Omental fat pad (tissue), 4 donors: ENCODE data around the gene CEP72. TPM values are rescaled to one million over a fixed set of nuclear protein-coding genes. Genes with fewer than 3 reads are reported as not detected.

Source experiments
- ATAC-seq: fragments of 150-250 bp; one replicate; pipeline ENCODE4 v1.9.1; 2016; ENCODE audit warnings: mild to moderate bottlenecking, moderate library complexity; ENCODE audit not compliant: low FRiP score
- DNase-seq: peaks from one replicate; pipeline ENCODE4 v3.0.0-alpha.2; 2019; ENCODE audit warnings: low spot score
- total RNA-seq, 4 donors: library from RNA; depleted of rRNA; stranded (reverse); fragments of >200 nt; gene quantifications; one replicate each; pipeline ENCODE4 v1.1.0, GENCODE V29; 2016
- TF ChIP-seq, protein P1 (sequence below), 3 donors: fragments of 450-650 bp; IDR thresholded peaks; one replicate each; pipeline ENCODE4 v1.5.1; 2016 to 2017; ENCODE audit warnings: antibody characterized with exemption in 3 of 3, mild to moderate bottlenecking in 3 of 3, moderate library complexity in 2 of 3

CEP72 gene
- total RNA-seq, 4 donors from 2014 or later = 1.1 to 2.0 (median 1.7) TPM

DNA sequence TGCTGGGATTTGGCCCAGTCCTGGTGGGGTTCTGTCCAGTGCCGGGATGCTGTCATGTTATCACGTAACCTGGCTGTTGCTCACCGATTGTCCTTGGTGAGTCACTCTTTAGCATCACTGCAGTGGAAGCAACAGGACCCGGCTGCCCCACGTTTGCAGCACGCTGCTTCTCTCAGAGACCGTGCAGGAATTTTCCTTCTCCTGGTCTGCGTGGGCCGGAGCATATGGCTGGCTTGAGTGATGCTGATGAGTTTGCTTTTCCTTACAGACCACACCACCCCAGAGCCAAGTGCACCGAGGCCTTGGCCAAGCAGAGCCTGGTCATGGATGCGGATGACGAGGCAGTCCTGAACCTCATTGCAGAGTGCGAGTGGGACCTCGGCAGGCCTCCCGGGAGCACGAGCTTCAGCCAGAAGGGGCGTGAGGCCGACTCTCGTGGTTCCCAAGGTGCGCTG is 21.4 kb downstream of the CEP72 start:
- DNase-seq = no peak
- ATAC-seq = no peak
- TF ChIP-seq, protein P1, sequence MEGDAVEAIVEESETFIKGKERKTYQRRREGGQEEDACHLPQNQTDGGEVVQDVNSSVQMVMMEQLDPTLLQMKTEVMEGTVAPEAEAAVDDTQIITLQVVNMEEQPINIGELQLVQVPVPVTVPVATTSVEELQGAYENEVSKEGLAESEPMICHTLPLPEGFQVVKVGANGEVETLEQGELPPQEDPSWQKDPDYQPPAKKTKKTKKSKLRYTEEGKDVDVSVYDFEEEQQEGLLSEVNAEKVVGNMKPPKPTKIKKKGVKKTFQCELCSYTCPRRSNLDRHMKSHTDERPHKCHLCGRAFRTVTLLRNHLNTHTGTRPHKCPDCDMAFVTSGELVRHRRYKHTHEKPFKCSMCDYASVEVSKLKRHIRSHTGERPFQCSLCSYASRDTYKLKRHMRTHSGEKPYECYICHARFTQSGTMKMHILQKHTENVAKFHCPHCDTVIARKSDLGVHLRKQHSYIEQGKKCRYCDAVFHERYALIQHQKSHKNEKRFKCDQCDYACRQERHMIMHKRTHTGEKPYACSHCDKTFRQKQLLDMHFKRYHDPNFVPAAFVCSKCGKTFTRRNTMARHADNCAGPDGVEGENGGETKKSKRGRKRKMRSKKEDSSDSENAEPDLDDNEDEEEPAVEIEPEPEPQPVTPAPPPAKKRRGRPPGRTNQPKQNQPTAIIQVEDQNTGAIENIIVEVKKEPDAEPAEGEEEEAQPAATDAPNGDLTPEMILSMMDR (IDR thresholded peaks at IDR 0.05) = no peak

- ATAC-seq = no peak
- TF ChIP-seq, protein P1 (IDR thresholded peaks at IDR 0.05) = no peak
- no peak for DNase-seq
Measured at GRCh38 chr5:634191-634590, 22.1 kb downstream of the CEP72 start.

DNA sequence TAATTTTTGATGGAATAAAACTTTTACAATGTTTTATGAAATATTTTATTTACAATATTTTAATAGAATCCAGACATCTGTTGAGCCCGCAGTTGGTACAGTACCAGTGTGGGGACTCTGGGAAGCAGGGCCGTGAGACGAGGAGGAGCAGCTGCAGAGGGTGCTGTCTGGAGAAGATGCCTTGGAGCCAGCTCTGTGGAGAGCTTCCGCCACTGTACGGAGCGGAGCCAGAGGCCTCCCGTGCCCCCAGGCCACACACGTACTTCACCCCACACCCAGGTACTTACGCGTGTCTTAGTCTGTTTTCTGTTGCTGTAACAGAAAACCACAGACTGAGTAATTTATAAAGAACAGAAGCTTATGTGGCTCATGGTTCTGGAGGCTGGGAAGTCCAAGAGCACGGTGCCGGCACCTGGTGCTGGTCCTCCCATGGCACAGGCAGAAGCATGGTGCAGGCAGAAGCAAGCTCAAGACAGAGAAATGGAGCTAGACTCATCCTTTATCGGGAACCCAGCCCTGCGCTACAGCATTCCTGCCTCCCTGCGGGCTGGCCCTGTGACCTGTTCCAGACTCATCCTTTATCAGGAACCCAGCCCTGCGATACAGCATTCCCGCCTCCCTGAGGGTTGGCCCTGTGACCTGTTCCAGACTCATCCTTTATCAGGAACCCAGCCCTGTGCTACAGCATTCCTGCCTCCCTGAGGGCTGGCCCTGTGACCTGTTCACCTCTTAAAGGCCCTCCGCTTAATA is 23.3 kb downstream of the CEP72 start:
- TF ChIP-seq, protein P1 (IDR thresholded peaks at IDR 0.05) = no peak
- ATAC-seq = no peak
- no peak for DNase-seq

GRCh38 chr5:636951-637350 is 24.8 kb downstream of the CEP72 start:
- ATAC-seq = no peak
- no peak for DNase-seq
- TF ChIP-seq, protein P1 (IDR thresholded peaks at IDR 0.05) = no peak

- TF ChIP-seq, protein P1 (IDR thresholded peaks at IDR 0.05) = no peak
- DNase-seq = no peak
- ATAC-seq = no peak
Measured at GRCh38 chr5:637581-638450, 25.7 kb downstream of the CEP72 start.

GRCh38 chr5:638501-639252 is 26.5 kb downstream of the CEP72 start:
- DNase-seq (no peak), ATAC-seq (no peak)
- TF ChIP-seq, protein P1 (IDR thresholded peaks at IDR 0.05) = no peak
